GM06990 (cell line): ENCODE measurements around the gene WASF2.
A peak's percentile ranks its signal among the peaks of the same experiment; 100 is the strongest.
"Not testable (repeated sequence)": the region's sequence is repeated elsewhere in the genome, so short reads cannot be mapped to it uniquely, and the experiment has no call there.

ENCODE experiments used
- DNase-seq: peaks from one replicate; pipeline ENCODE4 v3.0.0-alpha.2; 2011; ENCODE audit not compliant: insufficient read length; ENCODE audit errors: extremely low read depth
- H3K27me3 ChIP-seq: replicated peaks from 2 replicates; pipeline ENCODE4 v1.6.0; 2011; ENCODE audit warnings: low read length; ENCODE audit not compliant: control insufficient read depth, insufficient read depth
- H3K36me3 ChIP-seq: 2 replicates; pipeline ENCODE4 v1.5.1; 2011; ENCODE audit warnings: low read length; ENCODE audit not compliant: control insufficient read depth, insufficient read depth
- H3K4me3 ChIP-seq: replicated peaks from 2 replicates; pipeline ENCODE4 v1.5.1; 2011; ENCODE audit warnings: low read depth, mild to moderate bottlenecking, control low read depth, low read length
- CTCF ChIP-seq: IDR thresholded peaks from 2 replicates; pipeline ENCODE4 v1.5.1; 2011; ENCODE audit warnings: low read length, control low read depth, mild to moderate bottlenecking, inconsistent platforms; ENCODE audit not compliant: insufficient read depth, poor library complexity, severe bottlenecking

Gene WASF2

GRCh38 chr1:27489973-27490741 lies at the start of gene WASF2:
Gene WASF2 (minus strand): TSS chr1:27490167. CDS start chr1:27428890, 61,277 bp downstream.
- no peak for TF ChIP-seq CTCF

GRCh38 chr1:27538793-27539192 lies 48.8 kb upstream of the WASF2 start:
- TF ChIP-seq CTCF, result no peak
- Histone ChIP-seq H3K36me3 (no peaks in the 10 kb centered on the region; the same call in 1 of the 2 replicates), H3K4me3 (no peak overlapping the region), H3K27me3 (no peaks in the 10 kb centered on the region)
- DNase-seq, result no peak

More at GRCh38 chr1:27489973-27490741, at the start of gene WASF2:
- peak; percentile 96 for DNase-seq
- H3K27me3 ChIP-seq, result no peaks in the 10 kb centered on the region
- peak within 1 kb of the TSS; percentile 83 for H3K4me3 ChIP-seq
- H3K36me3 ChIP-seq, result no peaks in the 10 kb centered on the region

- H3K36me3 ChIP-seq, DNase-seq, H3K27me3 ChIP-seq, H3K4me3 ChIP-seq: not testable (repeated sequence)
These were observed 48.3 kb upstream of the WASF2 start for GRCh38 chr1:27538305-27538676.

GRCh38 chr1:27536767-27537166 lies 46.8 kb upstream of the WASF2 start:
- H3K4me3 ChIP-seq, result no peak overlapping the region
- no peaks in the 10 kb centered on the region for H3K27me3 ChIP-seq
- H3K36me3 ChIP-seq, result no peaks in the 10 kb centered on the region; the same call in none of the 2 replicates
- DNase-seq, result no peak
- TF ChIP-seq CTCF, result no peak

GRCh38 chr1:27536010-27536757 lies 46.2 kb upstream of the WASF2 start:
- DNase-seq, result no peak
- Histone ChIP-seq H3K27me3 (no peaks in the 10 kb centered on the region), H3K36me3 (no peaks in the 10 kb centered on the region; the same call in none of the 2 replicates), H3K4me3 (no peak overlapping the region)
- no peak for TF ChIP-seq CTCF

GRCh38 chr1:27535386-27535785 lies 45.4 kb upstream of the WASF2 start:
- H3K4me3 ChIP-seq, result no peak overlapping the region
- DNase-seq, result no peak
- no peak for TF ChIP-seq CTCF
- no peaks in the 10 kb centered on the region; the same call in none of the 2 replicates for H3K36me3 ChIP-seq
- no peaks in the 10 kb centered on the region for H3K27me3 ChIP-seq
